ENCODE measurements around the gene ISG20.

Gene ISG20

DNA sequence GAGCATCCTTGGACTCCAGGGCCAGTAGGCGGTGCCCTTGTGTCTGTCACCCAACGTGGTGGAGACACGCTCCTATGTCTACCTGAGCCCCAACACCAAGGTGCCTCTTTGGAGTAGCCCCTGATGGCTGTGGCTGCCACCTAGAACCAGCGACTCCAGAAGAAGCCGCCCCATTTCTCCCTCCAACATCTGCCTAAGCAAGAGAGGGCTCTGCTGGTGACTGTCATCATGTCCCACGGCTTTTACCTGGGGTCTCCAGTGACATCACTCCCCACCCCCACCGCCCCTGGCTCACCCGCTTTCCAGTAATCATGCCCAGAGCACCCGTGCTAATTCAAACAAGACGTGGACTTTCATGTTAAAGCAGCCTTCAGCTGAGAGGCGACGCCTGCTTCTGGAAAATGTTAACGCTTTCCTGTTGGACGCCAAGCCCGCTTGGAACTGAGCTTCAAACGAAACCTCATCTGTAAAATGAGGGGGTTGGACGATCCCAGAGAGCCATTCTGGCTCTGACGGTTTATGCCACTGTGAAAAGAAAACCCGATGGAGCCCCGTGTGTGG, 57.0 kb downstream of the ISG20 start:
- DNase-seq = peak; percentile 87

GRCh38 chr15:88696254-88696653, 57.4 kb downstream of the ISG20 start:
- no peak for DNase-seq

DNA sequence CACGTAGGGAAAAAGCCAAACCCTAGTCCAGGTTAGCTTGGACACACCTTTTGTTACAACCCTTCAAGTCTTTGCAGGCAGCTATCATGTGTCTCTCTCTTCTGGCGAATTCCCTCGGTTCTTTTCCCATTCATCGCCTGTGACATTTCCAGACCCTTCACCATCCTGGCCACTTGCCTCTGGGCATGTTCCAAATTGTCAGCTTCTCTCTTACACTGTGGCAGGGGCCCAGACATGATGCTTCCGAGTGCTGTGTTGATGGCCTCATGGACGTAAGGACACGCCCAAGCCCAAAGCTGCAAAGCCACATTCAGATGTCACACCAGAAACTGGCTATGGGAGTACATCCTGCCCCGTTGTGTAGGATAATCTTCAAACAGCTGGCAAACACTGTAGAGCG, 58.5 kb downstream of the ISG20 start:
- DNase-seq = peak; percentile 45

- DNase-seq = no peak
These were observed 61.0 kb downstream of the ISG20 start for GRCh38 chr15:88699861-88700260.

GRCh38 chr15:88700716-88701115, 61.9 kb downstream of the ISG20 start:
- no peak for DNase-seq

- no peak for DNase-seq
These were observed 62.8 kb downstream of the ISG20 start for GRCh38 chr15:88701561-88702095.

GRCh38 chr15:88702983-88703382, 64.2 kb downstream of the ISG20 start:
- no peak for DNase-seq

GRCh38 chr15:88703533-88703932, 64.7 kb downstream of the ISG20 start:
- DNase-seq = no peak

DNA sequence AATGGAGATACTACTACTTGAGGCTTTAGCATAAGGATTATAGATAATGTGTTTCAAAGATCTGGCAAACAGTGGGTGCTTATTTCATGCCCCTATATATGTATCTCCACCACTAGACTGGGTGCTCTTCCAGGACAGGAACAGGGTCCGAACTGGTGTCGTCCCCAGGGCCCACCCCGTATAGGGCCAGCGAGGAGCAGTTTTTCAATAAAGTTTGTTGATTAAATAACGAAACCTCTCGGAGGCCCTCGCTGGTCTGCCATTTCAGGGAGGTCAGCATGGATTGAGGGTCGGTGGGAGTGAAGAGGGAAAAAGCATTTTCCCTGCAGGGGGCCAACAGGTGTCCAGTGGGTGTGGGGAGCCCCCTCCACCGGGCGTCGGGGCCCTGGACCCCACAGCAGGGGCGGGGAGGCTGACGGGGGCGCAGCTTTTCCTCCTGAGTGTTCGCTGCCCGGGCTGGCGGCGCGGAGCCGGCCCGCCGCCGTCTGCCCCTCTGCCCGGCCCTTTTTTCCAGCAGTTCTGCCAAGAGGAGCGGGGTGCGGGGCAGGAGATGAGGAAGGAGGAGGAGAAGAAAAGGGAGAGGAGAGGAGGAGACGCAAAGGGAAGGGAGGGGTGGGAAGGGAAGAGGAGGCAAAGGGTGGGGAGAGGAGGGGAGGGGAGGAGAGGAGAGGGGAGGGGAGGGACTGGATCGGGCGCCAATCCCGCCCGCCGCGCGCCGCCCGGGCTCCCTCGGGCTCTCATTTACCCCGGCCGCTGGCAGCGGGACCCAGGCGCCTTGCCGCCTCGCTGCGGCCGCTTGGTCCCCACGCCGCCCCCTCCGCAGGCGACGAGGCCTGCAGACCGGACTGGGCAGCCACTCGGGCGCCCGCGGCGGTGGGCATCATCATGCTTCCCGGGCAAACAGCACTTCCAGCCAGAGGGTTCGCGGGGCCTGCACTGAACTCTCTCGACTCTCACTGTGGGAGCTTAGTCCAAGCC, 66.3 kb downstream of the ISG20 start:
- DNase-seq = peak; percentile 92

DNA sequence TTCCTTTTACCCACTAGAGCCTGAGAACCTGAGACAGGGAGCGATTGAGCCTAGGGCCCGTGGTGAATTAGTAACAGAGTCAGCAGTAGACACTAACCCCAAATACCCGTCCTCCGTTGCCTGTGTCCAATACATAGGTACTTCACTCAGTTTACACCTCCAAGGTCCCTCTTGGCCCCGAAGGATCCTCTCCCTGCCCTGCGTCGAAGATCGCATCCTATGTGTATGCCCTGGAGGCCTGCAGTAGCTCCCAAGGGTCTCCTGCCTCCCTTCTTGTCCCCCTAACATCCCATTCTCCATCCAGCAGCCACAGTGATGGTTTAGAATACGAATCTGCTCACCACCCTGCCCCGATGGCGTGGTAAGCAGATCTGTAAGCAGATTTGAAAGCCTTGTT, 67.0 kb downstream of the ISG20 start:
- DNase-seq = no peak
